ENCODE data around the gene RALA.

RALA gene

GRCh38 chr7:39623047-39623731 is at the start of gene RALA:
Gene RALA, plus strand, starts transcription at chr7:39623572. Its CDS starts 63,096 bp downstream, at chr7:39686668.
- DNase-seq, result peak; percentile 92

GRCh38 chr7:39574673-39575349 is 48.6 kb upstream of the RALA start:
- DNase-seq, result no peak

- DNase-seq, result no peak
These were observed 46.0 kb upstream of the RALA start for GRCh38 chr7:39577229-39577874.

GRCh38 chr7:39580149-39580874 is 43.1 kb upstream of the RALA start:
- DNase-seq, result peak; percentile 80

GRCh38 chr7:39582536-39582935 is 40.8 kb upstream of the RALA start:
- DNase-seq, result no peak

GRCh38 chr7:39583539-39583938 is 39.8 kb upstream of the RALA start:
- no peak for DNase-seq

GRCh38 chr7:39587393-39587792 is 36.0 kb upstream of the RALA start:
- no peak for DNase-seq

- DNase-seq, result no peak
These were observed 35.0 kb upstream of the RALA start for GRCh38 chr7:39588416-39588815.

GRCh38 chr7:39589323-39590111 is 33.9 kb upstream of the RALA start:
- DNase-seq, result peak; percentile 62

GRCh38 chr7:39592586-39592985 is 30.8 kb upstream of the RALA start:
- no peak for DNase-seq

- DNase-seq, result no peak
These were observed 28.3 kb upstream of the RALA start for GRCh38 chr7:39594988-39595620.

GRCh38 chr7:39602351-39602750 is 21.0 kb upstream of the RALA start:
- DNase-seq, result no peak

GRCh38 chr7:39603924-39604323 is 19.4 kb upstream of the RALA start:
- no peak for DNase-seq

- DNase-seq, result no peak
These were observed 18.3 kb upstream of the RALA start for GRCh38 chr7:39605087-39605486.

GRCh38 chr7:39606352-39606751 is 17.0 kb upstream of the RALA start:
- DNase-seq, result no peak

GRCh38 chr7:39606941-39607340 is 16.4 kb upstream of the RALA start:
- no peak for DNase-seq

- DNase-seq, result no peak
These were observed 15.5 kb upstream of the RALA start for GRCh38 chr7:39607865-39608264.

- DNase-seq, result no peak
These were observed 15.1 kb upstream of the RALA start for GRCh38 chr7:39608278-39608677.

GRCh38 chr7:39609113-39609934 is 14.0 kb upstream of the RALA start:
- DNase-seq, result peak; percentile 63

GRCh38 chr7:39609935-39610263 is 13.5 kb upstream of the RALA start:
- DNase-seq, result no peak

- DNase-seq, result no peak
These were observed 9.8 kb upstream of the RALA start for GRCh38 chr7:39613577-39613976.
